HCT116 (cell line): ENCODE results near the gene OPALIN.

ENCODE experiments used
- CTCF ChIP-seq, 3 experiments: fragments of 200-600 bp in 1 of 3; sonication (generic) in 1 of 3; IDR thresholded peaks in 2 of 3; conservative IDR thresholded peaks in 1 of 3; 2 replicates each; pipeline ENCODE4 v1.5.1; 2012 to 2017; ENCODE audit warnings: low read depth in 2 of 3, low read length in 2 of 3, antibody characterized with exemption in 1 of 3, borderline replicate concordance in 1 of 3, control low read depth in 1 of 3, mild to moderate bottlenecking in 1 of 3, mixed read lengths in 1 of 3, mixed run types in 1 of 3, moderate library complexity in 1 of 3; ENCODE audit not compliant: insufficient read depth in 1 of 3
- EZH2 ChIP-seq: fragments of 200-600 bp; sonication (generic); IDR thresholded peaks from 2 replicates; pipeline ENCODE4 v1.6.1; 2017; ENCODE audit warnings: antibody characterized with exemption, mixed run types
- POLR2A ChIP-seq: IDR thresholded peaks from 2 replicates; pipeline ENCODE4 v1.7.0; 2011; ENCODE audit warnings: borderline replicate concordance; ENCODE audit not compliant: insufficient read depth, insufficient read length; ENCODE audit errors: extremely low read depth
- POLR2AphosphoS5 ChIP-seq: IDR thresholded peaks from 2 replicates; pipeline ENCODE4 v1.6.1; 2011; ENCODE audit warnings: mild to moderate bottlenecking, low read depth, low read length, moderate library complexity
- SRF ChIP-seq: IDR thresholded peaks from 2 replicates; pipeline ENCODE4 v1.6.1; 2012; ENCODE audit warnings: low read depth
- YY1 ChIP-seq: IDR thresholded peaks from 2 replicates; pipeline ENCODE4 v1.6.1; 2011; ENCODE audit warnings: low read length, low read depth, moderate library complexity, mild to moderate bottlenecking; ENCODE audit not compliant: insufficient replicate concordance; ENCODE audit errors: extremely low read depth

- TF ChIP-seq CTCF (IDR thresholded peaks at IDR 0.05 in 2 of 3, conservative IDR thresholded peaks at IDR 0.05 in 1 of 3; ENCODE audit: borderline replicate concordance in 1 of 3, insufficient read depth in 1 of 3, low read depth in 2 of 3, low read length in 2 of 3) (no peak), EZH2 (no peak), POLR2AphosphoS5 (no peak), POLR2A (no peak), YY1 (no peak), SRF (no peak)
These were observed 6.8 kb downstream of the OPALIN start for GRCh38 chr10:96352027-96352426.
